ENCODE measurements around the gene ZIM2.

Gene ZIM2

GRCh38 chr19:56811480-56811879 is 29.0 kb downstream of the ZIM2 start:
- no peak overlapping the region for H3K4me3 ChIP-seq (replicated peaks; ENCODE audit: low read depth, low read length)
- DNase-seq (ENCODE audit: low read depth) = no peak
- TF ChIP-seq, protein P1, sequence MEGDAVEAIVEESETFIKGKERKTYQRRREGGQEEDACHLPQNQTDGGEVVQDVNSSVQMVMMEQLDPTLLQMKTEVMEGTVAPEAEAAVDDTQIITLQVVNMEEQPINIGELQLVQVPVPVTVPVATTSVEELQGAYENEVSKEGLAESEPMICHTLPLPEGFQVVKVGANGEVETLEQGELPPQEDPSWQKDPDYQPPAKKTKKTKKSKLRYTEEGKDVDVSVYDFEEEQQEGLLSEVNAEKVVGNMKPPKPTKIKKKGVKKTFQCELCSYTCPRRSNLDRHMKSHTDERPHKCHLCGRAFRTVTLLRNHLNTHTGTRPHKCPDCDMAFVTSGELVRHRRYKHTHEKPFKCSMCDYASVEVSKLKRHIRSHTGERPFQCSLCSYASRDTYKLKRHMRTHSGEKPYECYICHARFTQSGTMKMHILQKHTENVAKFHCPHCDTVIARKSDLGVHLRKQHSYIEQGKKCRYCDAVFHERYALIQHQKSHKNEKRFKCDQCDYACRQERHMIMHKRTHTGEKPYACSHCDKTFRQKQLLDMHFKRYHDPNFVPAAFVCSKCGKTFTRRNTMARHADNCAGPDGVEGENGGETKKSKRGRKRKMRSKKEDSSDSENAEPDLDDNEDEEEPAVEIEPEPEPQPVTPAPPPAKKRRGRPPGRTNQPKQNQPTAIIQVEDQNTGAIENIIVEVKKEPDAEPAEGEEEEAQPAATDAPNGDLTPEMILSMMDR (IDR thresholded peaks at IDR 0.05; ENCODE audit: low read length, missing control alignments) = no peak

DNA sequence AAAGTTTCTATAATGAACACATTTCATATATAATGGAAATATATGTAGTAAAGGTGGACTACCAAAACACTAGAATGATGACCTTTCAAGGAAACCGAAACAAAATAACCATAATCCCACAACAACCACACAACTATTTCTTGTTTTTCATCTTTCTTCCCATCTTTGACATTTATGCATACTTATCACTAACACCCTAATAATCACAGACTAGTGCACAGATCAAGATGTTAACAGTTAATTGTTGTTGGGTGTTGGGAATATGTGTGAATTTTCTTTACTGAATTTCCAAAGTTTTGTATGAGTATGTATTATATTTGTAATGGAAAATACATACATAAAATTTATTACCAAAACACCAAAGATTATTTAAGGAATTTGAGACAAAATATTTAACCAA is 30.3 kb downstream of the ZIM2 start:
- TF ChIP-seq, protein P1 (IDR thresholded peaks at IDR 0.05; ENCODE audit: low read length, missing control alignments) = no peak
- no peak overlapping the region for H3K4me3 ChIP-seq (replicated peaks; ENCODE audit: low read depth, low read length)
- DNase-seq (ENCODE audit: low read depth) = no peak

- no peak for DNase-seq (ENCODE audit: low read depth)
- TF ChIP-seq, protein P1 (IDR thresholded peaks at IDR 0.05; ENCODE audit: low read length, missing control alignments) = no peak
- no peak overlapping the region for H3K4me3 ChIP-seq (replicated peaks; ENCODE audit: low read depth, low read length)
Measured at GRCh38 chr19:56808717-56809392, 31.7 kb downstream of the ZIM2 start.

DNA sequence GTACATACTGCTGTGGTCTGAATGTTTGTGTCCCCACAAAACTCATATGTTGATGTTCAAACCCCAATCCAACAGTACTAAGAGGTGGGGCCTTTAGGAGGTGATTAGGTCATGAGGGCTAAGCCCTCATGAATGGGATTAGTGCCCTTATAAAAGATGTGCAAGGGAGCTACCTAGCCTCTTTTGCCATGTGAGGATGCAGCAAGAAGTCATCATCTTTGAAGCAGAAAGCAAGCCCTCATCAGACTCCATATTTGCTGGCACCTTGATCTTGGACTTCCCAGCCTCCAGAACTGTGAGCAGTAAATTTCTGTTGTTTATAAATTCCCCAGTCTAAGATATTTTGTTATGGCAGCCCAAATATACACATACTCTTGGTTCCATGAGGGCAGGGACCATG is 33.9 kb downstream of the ZIM2 start:
- no peak overlapping the region for H3K4me3 ChIP-seq (replicated peaks; ENCODE audit: low read depth, low read length)
- no peak for DNase-seq (ENCODE audit: low read depth)
- TF ChIP-seq, protein P1 (IDR thresholded peaks at IDR 0.05; ENCODE audit: low read length, missing control alignments) = no peak

DNA sequence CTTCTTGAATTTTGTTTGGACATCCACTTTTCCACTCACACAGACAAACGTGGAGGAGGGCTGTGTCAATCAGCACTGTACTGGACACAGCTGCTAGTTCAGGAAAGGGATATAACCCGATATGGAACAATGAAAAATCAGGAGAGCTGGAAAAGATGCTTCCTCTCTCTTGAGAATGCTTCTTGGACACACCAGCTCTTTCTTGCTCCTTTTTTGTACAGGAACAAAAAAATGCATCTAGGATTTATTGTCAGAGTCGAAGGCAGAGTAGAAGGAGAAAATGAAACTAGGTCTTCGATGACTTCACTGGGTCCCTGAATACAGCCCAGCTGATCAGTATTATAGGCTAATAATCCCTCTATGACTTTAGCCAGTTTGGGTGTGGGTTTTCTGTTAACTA is 62.2 kb downstream of the ZIM2 start:
- no peak for DNase-seq (ENCODE audit: low read depth)
- no peak overlapping the region for H3K4me3 ChIP-seq (replicated peaks; ENCODE audit: low read depth, low read length)
- TF ChIP-seq, protein P1 (IDR thresholded peaks at IDR 0.05; ENCODE audit: low read length, missing control alignments) = no peak

DNA sequence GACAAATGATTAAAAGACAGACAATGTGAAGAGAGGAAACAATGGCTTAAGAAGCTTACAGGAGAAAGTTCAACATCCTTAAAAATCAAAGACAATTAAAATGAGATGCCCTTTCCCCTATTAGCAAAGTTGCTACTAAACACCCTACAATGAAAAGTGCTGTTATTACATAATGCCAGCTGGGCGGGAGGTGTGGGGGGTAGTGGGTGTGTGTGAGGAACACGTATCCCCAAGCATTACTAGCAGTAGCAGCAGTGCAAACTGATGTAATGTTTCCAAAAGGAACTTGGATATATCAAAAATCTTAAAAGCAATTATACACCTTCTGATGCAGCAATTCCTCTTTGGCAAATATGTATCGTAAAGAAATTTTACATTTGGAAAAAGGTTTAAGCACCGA is 70.9 kb downstream of the ZIM2 start:
- no peak for DNase-seq (ENCODE audit: low read depth)
- TF ChIP-seq, protein P1 (IDR thresholded peaks at IDR 0.05; ENCODE audit: low read length, missing control alignments) = no peak

DNA sequence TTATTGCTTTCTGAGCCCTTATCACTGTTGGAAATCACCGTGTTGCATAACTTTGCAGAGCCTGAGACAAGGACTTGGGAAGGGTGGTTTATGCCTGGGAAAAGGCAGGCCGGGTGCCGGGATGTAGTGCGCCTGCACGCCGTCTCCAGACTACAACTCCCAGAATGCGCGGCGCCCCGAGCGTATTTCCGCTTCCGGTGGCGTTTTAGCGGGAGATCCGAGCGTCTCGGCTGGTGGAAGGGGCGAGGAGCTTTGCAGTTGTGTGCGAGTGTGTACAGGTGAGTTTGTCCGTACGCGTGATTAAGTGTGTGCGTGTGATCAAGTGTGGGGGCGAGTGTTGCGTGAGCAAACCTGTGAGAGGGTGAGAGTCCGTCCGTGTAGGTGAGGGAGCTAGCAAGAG is 75.4 kb downstream of the ZIM2 start:
- peak overlapping the region; percentile 21 for H3K4me3 ChIP-seq (replicated peaks; ENCODE audit: low read depth, low read length)
- DNase-seq (ENCODE audit: low read depth) = no peak
- TF ChIP-seq, protein P1 (IDR thresholded peaks at IDR 0.05; ENCODE audit: low read length, missing control alignments) = no peak

More for the DNA sequence above, 70.9 kb downstream of the ZIM2 start:
- no peak overlapping the region for H3K4me3 ChIP-seq (replicated peaks; ENCODE audit: low read depth, low read length)

All from fibroblast of pulmonary artery (primary cell).